ENCODE data around the gene NUCB1.

The NUCB1 gene

GRCh38 chr19:48962849-48963165 lies 62.7 kb downstream of the NUCB1 start:
- no peak for DNase-seq (ENCODE audit: low spot score)

- peak; percentile 51 for DNase-seq (ENCODE audit: low spot score)
Measured at GRCh38 chr19:48963371-48964204, 63.5 kb downstream of the NUCB1 start.

- DNase-seq (ENCODE audit: low spot score): no peak
Measured at GRCh38 chr19:48964205-48965039, 64.3 kb downstream of the NUCB1 start.

- DNase-seq (ENCODE audit: low spot score): peak; percentile 94
Measured at GRCh38 chr19:48965040-48965805, 65.1 kb downstream of the NUCB1 start, which contains the start of gene FTL. TSS of gene FTL (plus strand) at chr19:48965309. CDS start at chr19:48965508, 199 bp downstream.

GRCh38 chr19:48965806-48966540 lies 65.9 kb downstream of the NUCB1 start:
- DNase-seq (ENCODE audit: low spot score): peak; percentile 75

- no peak for DNase-seq (ENCODE audit: low spot score)
Measured at GRCh38 chr19:48966541-48967345, 66.6 kb downstream of the NUCB1 start.

- peak; percentile 48 for DNase-seq (ENCODE audit: low spot score)
Measured at GRCh38 chr19:48967346-48968178, 67.5 kb downstream of the NUCB1 start.

GRCh38 chr19:48968179-48968661 lies 68.1 kb downstream of the NUCB1 start:
- no peak for DNase-seq (ENCODE audit: low spot score)

GRCh38 chr19:48968813-48969218 lies 68.7 kb downstream of the NUCB1 start:
- DNase-seq (ENCODE audit: low spot score): no peak

- no peak for DNase-seq (ENCODE audit: low spot score)
Measured at GRCh38 chr19:48969276-48970138, 69.4 kb downstream of the NUCB1 start.

GRCh38 chr19:48970139-48970766 lies 70.1 kb downstream of the NUCB1 start:
- no peak for DNase-seq (ENCODE audit: low spot score)

- DNase-seq (ENCODE audit: low spot score): no peak
Measured at GRCh38 chr19:48970923-48971395, 70.8 kb downstream of the NUCB1 start.
